Activated naive CD8-positive, alpha-beta T cell treated with anti-CD3 and anti-CD28 coated beads, Interleukin-2, amount 10 ng/mL, durations not matched to agents 7 days and 5 days (primary cell): Measurements from ENCODE around the gene OLIG1. TPM values are rescaled to one million over a fixed set of nuclear protein-coding genes. Genes with fewer than 3 reads are reported as not detected.

ENCODE experiments used
- ATAC-seq: fragments of 150-1000 bp; cut with Tn5 transposase; one replicate; pipeline ENCODE4 v1.10.0; 2021; ENCODE audit warnings: low read depth, moderate library complexity
- POLR2A ChIA-PET: fragments of 350-600 bp; sonication (Branson Sonifier 250); formaldehyde crosslinking; loops from one replicate; lab custom pipeline; 2021; ENCODE audit warnings: antibody characterized with exemption; lab: Charles Lee
- DNase-seq: peaks from one replicate; pipeline ENCODE4 v3.0.0; 2021
- H3K27ac Mint-ChIP-seq: one replicate; pipeline ENCODE4 v1.8.0; 2022; ENCODE audit warnings: mild to moderate bottlenecking, mixed read lengths
- H3K27me3 Mint-ChIP-seq: one replicate; pipeline ENCODE4 v1.8.0; 2022; ENCODE audit warnings: mild to moderate bottlenecking, moderate library complexity, mixed read lengths
- H3K36me3 Mint-ChIP-seq: one replicate; pipeline ENCODE4 v1.8.0; 2021; ENCODE audit warnings: mild to moderate bottlenecking, mixed read lengths
- H3K4me1 Mint-ChIP-seq: one replicate; pipeline ENCODE4 v1.8.0; 2021; ENCODE audit warnings: mixed read lengths
- H3K4me3 Mint-ChIP-seq: one replicate; pipeline ENCODE4 v1.8.0; 2022; ENCODE audit warnings: mild to moderate bottlenecking, moderate library complexity, mixed read lengths
- H3K9me3 Mint-ChIP-seq: one replicate; pipeline ENCODE4 v1.8.0; 2021; ENCODE audit warnings: mixed read lengths
- total RNA-seq, 2 experiments: library from RNA; stranded (reverse); gene quantifications; one replicate each; pipeline ENCODE4 v1.2.3, GENCODE V29; 2021

Gene OLIG1
- not detected for total RNA-seq

GRCh38 chr21:33069994-33070743 is at the start of gene OLIG1:
Gene OLIG1, plus strand, starts transcription at chr21:33070141. Its CDS starts 106 bp downstream, at chr21:33070247.
- H3K9me3 Mint-ChIP-seq, result no peaks in the 10 kb centered on the region
- H3K4me1 Mint-ChIP-seq, result peaks cover 20% of the 10 kb centered on the region
- H3K27ac Mint-ChIP-seq, result no peak within 1 kb of the TSS
- peak; percentile 59 for DNase-seq
- POLR2A ChIA-PET, result no interaction called here
- peak within 1 kb of the TSS; percentile 78 for H3K4me3 Mint-ChIP-seq
- no peaks in the 10 kb centered on the region for H3K36me3 Mint-ChIP-seq
- ATAC-seq, result peak; percentile 38
- H3K27me3 Mint-ChIP-seq, result peaks cover 84% of the 10 kb centered on the region

GRCh38 chr21:33020558-33021100 is 49.3 kb upstream of the OLIG1 start:
- no peaks in the 10 kb centered on the region for H3K9me3 Mint-ChIP-seq
- H3K4me3 Mint-ChIP-seq, result peak overlapping the region; percentile 52
- peaks cover 20% of the 10 kb centered on the region for H3K4me1 Mint-ChIP-seq
- H3K27ac Mint-ChIP-seq, result no peak overlapping the region
- H3K36me3 Mint-ChIP-seq, result peaks cover 6% of the 10 kb centered on the region
- H3K27me3 Mint-ChIP-seq, result peaks cover 92% of the 10 kb centered on the region
- POLR2A ChIA-PET, result no interaction called here
- ATAC-seq (no peak), DNase-seq (no peak)

- Mint-ChIP-seq H3K4me1 (peaks cover 23% of the 10 kb centered on the region), H3K36me3 (peaks cover 6% of the 10 kb centered on the region), H3K27ac (no peak overlapping the region), H3K27me3 (peaks cover 93% of the 10 kb centered on the region), H3K9me3 (no peaks in the 10 kb centered on the region), H3K4me3 (no peak overlapping the region)
- DNase-seq (no peak), ATAC-seq (no peak)
- POLR2A ChIA-PET, result no interaction called here
Measured at GRCh38 chr21:33021150-33021549, 48.8 kb upstream of the OLIG1 start.

GRCh38 chr21:33021667-33022066 is 48.3 kb upstream of the OLIG1 start:
- POLR2A ChIA-PET, result no interaction called here
- Mint-ChIP-seq H3K36me3 (peaks cover 6% of the 10 kb centered on the region), H3K9me3 (no peaks in the 10 kb centered on the region), H3K4me1 (peaks cover 26% of the 10 kb centered on the region), H3K4me3 (no peak overlapping the region), H3K27ac (no peak overlapping the region), H3K27me3 (peaks cover 93% of the 10 kb centered on the region)
- ATAC-seq (no peak), DNase-seq (no peak)

- ATAC-seq (no peak), DNase-seq (no peak)
- Mint-ChIP-seq H3K9me3 (no peaks in the 10 kb centered on the region), H3K27me3 (peaks cover 90% of the 10 kb centered on the region), H3K4me3 (peak overlapping the region; percentile 63), H3K4me1 (peaks cover 27% of the 10 kb centered on the region), H3K27ac (peak overlapping the region; percentile 79), H3K36me3 (peaks cover 6% of the 10 kb centered on the region)
- POLR2A ChIA-PET, result no interaction called here
Measured at GRCh38 chr21:33022489-33022827, 47.5 kb upstream of the OLIG1 start.

GRCh38 chr21:33022828-33023573 is 46.9 kb upstream of the OLIG1 start:
- peak overlapping the region; percentile 79 for H3K27ac Mint-ChIP-seq
- peak; percentile 50 for DNase-seq
- POLR2A ChIA-PET, result no interaction called here

GRCh38 chr21:33023574-33024200 is 46.3 kb upstream of the OLIG1 start:
- H3K4me3 Mint-ChIP-seq, result peak overlapping the region; percentile 58
- H3K4me1 Mint-ChIP-seq, result peaks cover 28% of the 10 kb centered on the region
- POLR2A ChIA-PET, result no interaction called here
- peaks cover 86% of the 10 kb centered on the region for H3K27me3 Mint-ChIP-seq
- H3K36me3 Mint-ChIP-seq, result peaks cover 6% of the 10 kb centered on the region
- no peaks in the 10 kb centered on the region for H3K9me3 Mint-ChIP-seq
- DNase-seq, result peak; percentile 33
- no peak for ATAC-seq
- H3K27ac Mint-ChIP-seq, result peak overlapping the region; percentile 62

More at GRCh38 chr21:33022828-33023573, 46.9 kb upstream of the OLIG1 start:
- Mint-ChIP-seq H3K9me3 (no peaks in the 10 kb centered on the region), H3K4me1 (peaks cover 27% of the 10 kb centered on the region), H3K27me3 (peaks cover 86% of the 10 kb centered on the region), H3K36me3 (peaks cover 6% of the 10 kb centered on the region), H3K4me3 (peak overlapping the region; percentile 63)
- no peak for ATAC-seq

- POLR2A ChIA-PET, result no interaction called here
- peak overlapping the region; percentile 62 for H3K27ac Mint-ChIP-seq
- H3K36me3 Mint-ChIP-seq, result peaks cover 6% of the 10 kb centered on the region
- peak overlapping the region; percentile 58 for H3K4me3 Mint-ChIP-seq
- no peaks in the 10 kb centered on the region for H3K9me3 Mint-ChIP-seq
- peaks cover 86% of the 10 kb centered on the region for H3K27me3 Mint-ChIP-seq
- peaks cover 29% of the 10 kb centered on the region for H3K4me1 Mint-ChIP-seq
- DNase-seq (peak; percentile 38), ATAC-seq (no peak)
Measured at GRCh38 chr21:33024201-33025103, 45.5 kb upstream of the OLIG1 start.

GRCh38 chr21:33025106-33025488 is 44.8 kb upstream of the OLIG1 start:
- H3K27ac Mint-ChIP-seq, result no peak overlapping the region
- H3K36me3 Mint-ChIP-seq, result peaks cover 6% of the 10 kb centered on the region
- ATAC-seq (no peak), DNase-seq (peak; percentile 37)
- no peaks in the 10 kb centered on the region for H3K9me3 Mint-ChIP-seq
- peaks cover 26% of the 10 kb centered on the region for H3K4me1 Mint-ChIP-seq
- peaks cover 89% of the 10 kb centered on the region for H3K27me3 Mint-ChIP-seq
- POLR2A ChIA-PET, result no interaction called here
- peak overlapping the region; percentile 25 for H3K4me3 Mint-ChIP-seq

- Mint-ChIP-seq H3K36me3 (peaks cover 6% of the 10 kb centered on the region), H3K4me3 (peak within 1 kb of the TSS; percentile 25), H3K4me1 (peaks cover 22% of the 10 kb centered on the region), H3K27ac (peak within 1 kb of the TSS; percentile 77), H3K9me3 (no peaks in the 10 kb centered on the region), H3K27me3 (peaks cover 89% of the 10 kb centered on the region)
- ATAC-seq (no peak), DNase-seq (peak; percentile 50)
- POLR2A ChIA-PET, result no interaction called here
Measured at GRCh38 chr21:33025489-33026442, 44.2 kb upstream of the OLIG1 start, which contains the start of gene OLIG2. Gene OLIG2, plus strand, starts transcription at chr21:33025935. Its CDS starts 928 bp downstream, at chr21:33026863.

- Mint-ChIP-seq H3K27ac (peak overlapping the region; percentile 77), H3K9me3 (no peaks in the 10 kb centered on the region), H3K4me1 (peaks cover 22% of the 10 kb centered on the region), H3K27me3 (peaks cover 89% of the 10 kb centered on the region), H3K36me3 (peaks cover 6% of the 10 kb centered on the region), H3K4me3 (no peak overlapping the region)
- DNase-seq (peak; percentile 39), ATAC-seq (no peak)
- POLR2A ChIA-PET, result no interaction called here
Measured at GRCh38 chr21:33026443-33026858, 43.5 kb upstream of the OLIG1 start.
